Measurements from ENCODE around the gene S100Z. TPM values are rescaled to one million over a fixed set of nuclear protein-coding genes. Genes with fewer than 3 reads are reported as not detected.
"Not testable (repeated sequence)": the region's sequence is repeated elsewhere in the genome, so short reads cannot be mapped to it uniquely, and the experiment has no call there.

The S100Z gene
- total RNA-seq, 2 experiments from 2014 or later = 0.36 to 0.81 TPM

GRCh38 chr5:76810236-76810635 lies 39.6 kb upstream of the S100Z start:
- intact Hi-C loops (cut with micrococcal nuclease) = no loop called here
- ATAC-seq = no peak
- Mint-ChIP-seq H3K9me3 (no peaks in the 10 kb centered on the region), H3K4me3 (no peak overlapping the region), H3K27ac (no peak overlapping the region), H3K4me1 (ENCODE audit: low read depth) (peaks cover 3% of the 10 kb centered on the region), H3K27me3 (peaks cover 3% of the 10 kb centered on the region), H3K36me3 (ENCODE audit: low read depth) (no peaks in the 10 kb centered on the region)
- CTCF ChIA-PET = no interaction called here
- DNase-seq = no peak
- POLR2A ChIA-PET = no interaction called here
- no peak for TF ChIP-seq CTCF (IDR thresholded peaks at IDR 0.05)

- no peak overlapping the region for H3K27ac Mint-ChIP-seq
- intact Hi-C loops (cut with micrococcal nuclease) = no loop called here
- no peak overlapping the region for H3K4me3 Mint-ChIP-seq
- CTCF ChIA-PET = no interaction called here
- no peaks in the 10 kb centered on the region for H3K36me3 Mint-ChIP-seq (ENCODE audit: low read depth)
- TF ChIP-seq CTCF (IDR thresholded peaks at IDR 0.05) = no peak
- H3K27me3 Mint-ChIP-seq = peaks cover 6% of the 10 kb centered on the region
- H3K4me1 Mint-ChIP-seq (ENCODE audit: low read depth) = peaks cover 3% of the 10 kb centered on the region
- no peaks in the 10 kb centered on the region for H3K9me3 Mint-ChIP-seq
- POLR2A ChIA-PET = no interaction called here
- no peak for DNase-seq
- ATAC-seq = no peak
Measured at GRCh38 chr5:76811214-76811613, 38.6 kb upstream of the S100Z start.

- CTCF ChIA-PET; intact Hi-C loops (cut with micrococcal nuclease); ATAC-seq; POLR2A ChIA-PET; H3K4me3 Mint-ChIP-seq; DNase-seq; H3K27ac Mint-ChIP-seq; H3K9me3 Mint-ChIP-seq; H3K4me1 Mint-ChIP-seq (ENCODE audit: low read depth); H3K36me3 Mint-ChIP-seq (ENCODE audit: low read depth): not testable (repeated sequence)
- peaks cover 12% of the 10 kb centered on the region for H3K27me3 Mint-ChIP-seq
Measured at GRCh38 chr5:76812209-76812608, 37.6 kb upstream of the S100Z start.

- no peaks in the 10 kb centered on the region for H3K9me3 Mint-ChIP-seq
- intact Hi-C loops (cut with micrococcal nuclease) = no loop called here
- H3K36me3 Mint-ChIP-seq (ENCODE audit: low read depth) = no peaks in the 10 kb centered on the region
- no peak overlapping the region for H3K27ac Mint-ChIP-seq
- no peak for ATAC-seq
- peaks cover 8% of the 10 kb centered on the region for H3K4me1 Mint-ChIP-seq (ENCODE audit: low read depth)
- DNase-seq = no peak
- POLR2A ChIA-PET = no interaction called here
- H3K27me3 Mint-ChIP-seq = peaks cover 22% of the 10 kb centered on the region
- no peak overlapping the region for H3K4me3 Mint-ChIP-seq
- CTCF ChIA-PET = no interaction called here
- TF ChIP-seq CTCF (IDR thresholded peaks at IDR 0.05) = no peak
Measured at GRCh38 chr5:76813982-76814562, 35.7 kb upstream of the S100Z start.

- H3K4me3 Mint-ChIP-seq = no peak overlapping the region
- peaks cover 25% of the 10 kb centered on the region for H3K27me3 Mint-ChIP-seq
- H3K36me3 Mint-ChIP-seq (ENCODE audit: low read depth) = no peaks in the 10 kb centered on the region
- ATAC-seq (no peak), DNase-seq (no peak)
- no peaks in the 10 kb centered on the region for H3K9me3 Mint-ChIP-seq
- intact Hi-C loops (cut with micrococcal nuclease) = no loop called here
- H3K4me1 Mint-ChIP-seq (ENCODE audit: low read depth) = peaks cover 11% of the 10 kb centered on the region
- TF ChIP-seq CTCF (IDR thresholded peaks at IDR 0.05) = no peak
- ChIA-PET POLR2A (no interaction called here), CTCF (interaction anchor here (1.0 to 1.4 kb wide), 3 partner anchors 8 to 261 kb away, joined by 3 to 4 read pairs (median 3); no protein-coding TSS in a partner anchor)
- H3K27ac Mint-ChIP-seq = no peak overlapping the region
Measured at GRCh38 chr5:76816110-76816831, 33.5 kb upstream of the S100Z start.
